Tibial artery (tissue), 4 donors: ENCODE data around the gene PIP.
"Not testable (repeated sequence)": the region's sequence is repeated elsewhere in the genome, so short reads cannot be mapped to it uniquely, and the experiment has no call there.

Experiments
- DNase-seq, 2 donors: peaks; one replicate each; pipeline ENCODE4 v3.0.0-alpha.2; 2019
- H3K27ac ChIP-seq, 2 donors: fragments of 200-600 bp; sonication (generic) in 1 of 2; 1 replicate in 1 of 2; 2 replicates in 1 of 2; pipeline ENCODE4 v1.5.1; 2018 to 2019; ENCODE audit warnings: mild to moderate bottlenecking in 1 of 2
- H3K27me3 ChIP-seq, 2 donors: fragments of 200-600 bp; sonication (generic) in 1 of 2; one replicate each; pipeline versions ENCODE4 v1.5.1 to v1.6.0; 2016 to 2019
- H3K36me3 ChIP-seq, 3 donors: fragments of 200-600 bp; sonication (generic) in 2 of 3; one replicate each; pipeline ENCODE4 v1.5.1; 2016 to 2019; ENCODE audit warnings: mild to moderate bottlenecking in 2 of 3
- H3K4me1 ChIP-seq, 4 donors: fragments of 200-600 bp; sonication (generic) in 2 of 4; 1 replicate in 3 of 4; 2 replicates in 1 of 4; pipeline ENCODE4 v1.5.1; 2016 to 2019
- H3K4me3 ChIP-seq, 2 donors: fragments of 200-600 bp; sonication (generic) in 1 of 2; 1 replicate in 1 of 2; 2 replicates in 1 of 2; pipeline ENCODE4 v1.5.1; 2018 to 2019; ENCODE audit warnings: mild to moderate bottlenecking in 2 of 2
- H3K9me3 ChIP-seq, 3 donors: fragments of 200-600 bp; sonication (generic) in 1 of 3; one replicate each; pipeline ENCODE4 v1.5.1; 2016 to 2019
- intact Hi-C: fragments of 100-400 bp; cut with DNase I; formaldehyde crosslinking; loops from one replicate; pipeline ENCODE4 v1.15.0; 2023; ENCODE audit warnings: low total_unique reads
- TF ChIP-seq, protein P1 (sequence below), 2 experiments: fragments of 200-600 bp in 1 of 2; fragments of 450-650 bp in 1 of 2; IDR thresholded peaks; one replicate each; pipeline ENCODE4 v1.5.1; 2017 to 2019; ENCODE audit warnings: antibody characterized with exemption in 2 of 2, mild to moderate bottlenecking in 1 of 2, moderate library complexity in 1 of 2

PIP gene

GRCh38 chr7:143130541-143130940 lies 1.3 kb upstream of the PIP start:
- Histone ChIP-seq H3K4me3 (no peak overlapping the region), H3K27ac (no peak overlapping the region), H3K36me3 (no peaks in the 10 kb centered on the region), H3K4me1 (no peaks in the 10 kb centered on the region), H3K27me3 (no peaks in the 10 kb centered on the region), H3K9me3 (peaks cover 0 to 2% (median 0%) of the 10 kb centered on the region in 3 donors)
- intact Hi-C loops, result no loop called here
- DNase-seq, result no peak
- TF ChIP-seq, protein P1, sequence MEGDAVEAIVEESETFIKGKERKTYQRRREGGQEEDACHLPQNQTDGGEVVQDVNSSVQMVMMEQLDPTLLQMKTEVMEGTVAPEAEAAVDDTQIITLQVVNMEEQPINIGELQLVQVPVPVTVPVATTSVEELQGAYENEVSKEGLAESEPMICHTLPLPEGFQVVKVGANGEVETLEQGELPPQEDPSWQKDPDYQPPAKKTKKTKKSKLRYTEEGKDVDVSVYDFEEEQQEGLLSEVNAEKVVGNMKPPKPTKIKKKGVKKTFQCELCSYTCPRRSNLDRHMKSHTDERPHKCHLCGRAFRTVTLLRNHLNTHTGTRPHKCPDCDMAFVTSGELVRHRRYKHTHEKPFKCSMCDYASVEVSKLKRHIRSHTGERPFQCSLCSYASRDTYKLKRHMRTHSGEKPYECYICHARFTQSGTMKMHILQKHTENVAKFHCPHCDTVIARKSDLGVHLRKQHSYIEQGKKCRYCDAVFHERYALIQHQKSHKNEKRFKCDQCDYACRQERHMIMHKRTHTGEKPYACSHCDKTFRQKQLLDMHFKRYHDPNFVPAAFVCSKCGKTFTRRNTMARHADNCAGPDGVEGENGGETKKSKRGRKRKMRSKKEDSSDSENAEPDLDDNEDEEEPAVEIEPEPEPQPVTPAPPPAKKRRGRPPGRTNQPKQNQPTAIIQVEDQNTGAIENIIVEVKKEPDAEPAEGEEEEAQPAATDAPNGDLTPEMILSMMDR (IDR thresholded peaks at IDR 0.05), result no peak

DNA sequence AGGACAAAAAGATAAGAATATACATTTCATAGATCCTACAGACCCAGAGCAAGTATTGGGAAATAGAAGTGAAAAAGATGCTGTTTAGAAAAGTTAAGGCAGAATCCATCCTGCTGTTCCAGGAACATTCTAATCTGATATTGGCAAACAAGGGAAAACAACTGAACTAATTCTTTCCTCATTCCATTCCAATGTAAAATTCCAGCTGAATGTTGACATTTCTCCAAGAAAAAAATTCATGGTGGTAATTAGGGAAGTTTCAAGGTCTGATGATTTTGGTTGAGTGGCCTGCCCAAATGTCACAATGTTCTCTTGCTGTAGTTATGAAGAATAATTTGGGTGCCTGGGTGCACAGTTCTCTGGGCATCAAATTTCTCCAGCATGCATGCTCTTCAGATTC lies 15.2 kb downstream of the PIP start:
- TF ChIP-seq, protein P1 (IDR thresholded peaks at IDR 0.05), result no peak
- no peak overlapping the region for H3K27ac ChIP-seq
- H3K4me3 ChIP-seq, result no peak overlapping the region
- no peaks in the 10 kb centered on the region for H3K27me3 ChIP-seq
- intact Hi-C loops, result no loop called here
- H3K9me3 ChIP-seq, result no peaks in the 10 kb centered on the region
- no peak for DNase-seq
- no peaks in the 10 kb centered on the region for H3K4me1 ChIP-seq
- H3K36me3 ChIP-seq, result no peaks in the 10 kb centered on the region

DNA sequence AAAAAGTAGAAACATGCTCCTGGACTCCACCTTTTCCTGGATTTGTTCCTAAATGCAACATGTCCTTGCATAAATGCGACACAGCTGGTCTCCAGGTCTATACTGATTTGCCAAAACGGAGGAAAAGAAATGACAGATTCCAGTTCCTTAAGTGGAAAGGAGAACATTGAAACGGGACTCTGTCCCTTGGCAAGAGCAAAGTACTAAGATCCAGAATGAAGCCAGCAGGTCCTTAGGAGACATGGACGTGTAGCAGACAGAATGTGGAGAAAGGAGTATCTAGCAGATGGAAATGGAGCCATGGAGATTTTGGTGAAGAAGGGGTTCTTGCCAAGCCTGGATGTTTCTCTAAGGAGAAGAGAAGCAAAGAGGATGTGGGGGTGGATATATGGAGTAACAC lies 16.2 kb downstream of the PIP start:
- TF ChIP-seq, protein P1 (IDR thresholded peaks at IDR 0.05), result no peak
- intact Hi-C loops, result no loop called here
- Histone ChIP-seq H3K4me3 (no peak overlapping the region), H3K27me3 (no peaks in the 10 kb centered on the region), H3K9me3 (no peaks in the 10 kb centered on the region), H3K4me1 (no peaks in the 10 kb centered on the region), H3K27ac (no peak overlapping the region), H3K36me3 (no peaks in the 10 kb centered on the region)
- no peak for DNase-seq

DNA sequence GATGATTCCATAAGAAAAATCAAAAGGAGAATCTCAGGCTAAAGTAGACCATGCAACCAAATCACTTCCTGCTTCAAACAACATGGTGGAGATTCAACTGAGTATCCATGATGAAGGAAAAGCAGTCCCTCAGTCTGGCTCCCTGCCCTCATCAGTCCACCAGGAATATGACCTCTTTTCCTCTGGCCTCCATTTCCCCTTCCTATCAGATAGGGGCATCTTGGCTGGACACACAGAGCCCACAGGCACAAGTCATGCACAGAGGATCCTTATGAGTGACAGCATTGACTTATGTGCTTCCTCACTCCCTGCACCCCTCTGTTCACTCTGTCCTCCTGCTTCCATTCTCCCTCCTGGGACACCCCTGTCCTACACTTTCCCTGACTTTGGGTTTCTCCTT lies 16.8 kb downstream of the PIP start:
- DNase-seq, result no peak
- no peaks in the 10 kb centered on the region for H3K27me3 ChIP-seq
- intact Hi-C loops, result no loop called here
- H3K4me3 ChIP-seq, result no peak overlapping the region
- H3K36me3 ChIP-seq, result no peaks in the 10 kb centered on the region
- no peaks in the 10 kb centered on the region for H3K4me1 ChIP-seq
- TF ChIP-seq, protein P1 (IDR thresholded peaks at IDR 0.05), result no peak
- H3K27ac ChIP-seq, result no peak overlapping the region
- H3K9me3 ChIP-seq, result no peaks in the 10 kb centered on the region

DNA sequence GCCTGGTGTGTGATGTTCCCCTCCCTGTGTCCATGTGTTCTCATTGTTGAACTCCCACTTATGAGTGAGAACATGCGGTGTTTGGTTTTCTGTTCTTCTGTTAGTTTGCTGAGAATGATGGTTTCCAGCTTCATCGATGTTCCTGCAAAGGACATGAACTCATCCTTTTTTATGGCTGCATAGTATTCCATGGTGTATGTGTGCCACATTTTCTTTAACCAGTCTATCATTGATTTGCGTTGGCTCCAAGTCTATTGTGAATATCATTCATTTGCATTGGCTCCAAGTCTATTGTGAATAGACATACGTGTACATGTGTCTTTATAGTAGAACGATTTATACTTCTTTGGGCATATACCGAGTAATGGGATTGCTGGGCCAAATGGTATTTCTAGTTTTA lies 18.8 kb downstream of the PIP start:
- H3K4me1 ChIP-seq, H3K36me3 ChIP-seq, H3K27ac ChIP-seq, H3K9me3 ChIP-seq, H3K4me3 ChIP-seq, intact Hi-C loops, DNase-seq, H3K27me3 ChIP-seq: not testable (repeated sequence)

GRCh38 chr7:143158617-143159016 lies 26.7 kb downstream of the PIP start:
- H3K36me3 ChIP-seq, H3K4me3 ChIP-seq, H3K27me3 ChIP-seq, intact Hi-C loops, H3K27ac ChIP-seq, DNase-seq, H3K4me1 ChIP-seq, H3K9me3 ChIP-seq: not testable (repeated sequence)

GRCh38 chr7:143171697-143172096 lies 39.8 kb downstream of the PIP start:
- Histone ChIP-seq H3K4me1 (peaks cover 0 to 3% (median 0%) of the 10 kb centered on the region in 4 donors), H3K4me3 (no peak overlapping the region), H3K27ac (no peak overlapping the region), H3K27me3 (no peaks in the 10 kb centered on the region), H3K9me3 (no peaks in the 10 kb centered on the region), H3K36me3 (no peaks in the 10 kb centered on the region)
- TF ChIP-seq, protein P1 (IDR thresholded peaks at IDR 0.05), result no peak
- no peak for DNase-seq
- intact Hi-C loops, result no loop called here
